Endodermal cell (in vitro differentiated cells): ENCODE data around the gene ATP10B. TPM values are rescaled to one million over a fixed set of nuclear protein-coding genes. Genes with fewer than 3 reads are reported as not detected.
A peak's percentile ranks its signal among the peaks of the same experiment; 100 is the strongest.

Experiments
- DNase-seq: peaks from one replicate; pipeline ENCODE4 v3.0.0-alpha.2; 2017
- H3K27ac ChIP-seq: 2 replicates; pipeline ENCODE4 v1.5.1; 2013; ENCODE audit warnings: mild to moderate bottlenecking, low read depth, low read length, moderate library complexity
- H3K27me3 ChIP-seq: 2 replicates; pipeline ENCODE4 v1.6.1; 2013; ENCODE audit warnings: mild to moderate bottlenecking, low read length, moderate library complexity; ENCODE audit not compliant: insufficient read depth, control insufficient read depth, poor library complexity, severe bottlenecking
- H3K36me3 ChIP-seq: 2 replicates; pipeline ENCODE4 v1.7.0; 2013; ENCODE audit warnings: mild to moderate bottlenecking, low read length, moderate library complexity; ENCODE audit not compliant: control insufficient read depth, insufficient read depth
- H3K4me1 ChIP-seq: one replicate; pipeline ENCODE4 v1.7.0; 2013; ENCODE audit warnings: low read length; ENCODE audit not compliant: control insufficient read depth, insufficient read depth
- H3K4me3 ChIP-seq: 2 replicates; pipeline ENCODE4 v1.5.1; 2013; ENCODE audit warnings: mild to moderate bottlenecking, low read length, moderate library complexity
- H3K9ac ChIP-seq: 2 replicates; pipeline ENCODE4 v1.6.1; 2013; ENCODE audit warnings: mild to moderate bottlenecking, low read length, moderate library complexity; ENCODE audit not compliant: poor library complexity, severe bottlenecking; ENCODE audit errors: extremely low read depth
- H3K9me3 ChIP-seq: 2 replicates; pipeline ENCODE4 v1.6.1; 2013; ENCODE audit warnings: mild to moderate bottlenecking, low read length, moderate library complexity; ENCODE audit not compliant: control insufficient read depth
- H3K27ac Mint-ChIP-seq: 2 replicates; pipeline ENCODE4 v1.8.0; 2020; ENCODE audit warnings: mixed read lengths
- H3K27me3 Mint-ChIP-seq: 2 replicates; pipeline ENCODE4 v1.8.0; 2021; ENCODE audit warnings: mild to moderate bottlenecking, mixed read lengths; ENCODE audit not compliant: insufficient read depth
- H3K36me3 Mint-ChIP-seq: 2 replicates; pipeline ENCODE4 v1.8.0; 2020; ENCODE audit warnings: low read depth, mixed read lengths
- H3K4me1 Mint-ChIP-seq: 2 replicates; pipeline ENCODE4 v1.8.0; 2020; ENCODE audit warnings: mixed read lengths
- H3K4me3 Mint-ChIP-seq: 2 replicates; pipeline ENCODE4 v1.8.0; 2020; ENCODE audit warnings: mild to moderate bottlenecking, moderate library complexity, mixed read lengths
- H3K9me3 Mint-ChIP-seq: 2 replicates; pipeline ENCODE4 v1.8.0; 2020; ENCODE audit warnings: mild to moderate bottlenecking, mixed read lengths
- WGBS, 2 experiments: methylation state at CpG; one replicate each; pipeline versions ENCODE4 v1.1.5 to v1.1.7; 2013; ENCODE audit warnings: missing lambda C conversion rate in 2 of 2, mixed read lengths in 1 of 2; ENCODE audit not compliant: insufficient coverage in 1 of 2, insufficient read length in 1 of 2; 5-methylcytosine and 5-hydroxymethylcytosine counted together
- total RNA-seq, 2 donors: library from RNA; stranded (reverse); fragmentation: NEBNext Ultra II Directional in 1 of 2; extraction: Animal tissue kit (Norgen Biotek cat#: 25700) in 1 of 2; gene quantifications; 2 replicates in 1 of 2; 3 replicates in 1 of 2; pipeline ENCODE4 v1.2.1, GENCODE V29; 2021
- TF ChIP-seq, protein P1 (sequence below): fragments of 200-600 bp; sonication (generic); conservative IDR thresholded peaks from 2 replicates; pipeline ENCODE4 v1.5.0; 2021; ENCODE audit warnings: antibody characterized with exemption, mild to moderate bottlenecking

ATP10B gene
- total RNA-seq, 2 donors from 2014 or later = 0.15 to 0.38 TPM

DNA sequence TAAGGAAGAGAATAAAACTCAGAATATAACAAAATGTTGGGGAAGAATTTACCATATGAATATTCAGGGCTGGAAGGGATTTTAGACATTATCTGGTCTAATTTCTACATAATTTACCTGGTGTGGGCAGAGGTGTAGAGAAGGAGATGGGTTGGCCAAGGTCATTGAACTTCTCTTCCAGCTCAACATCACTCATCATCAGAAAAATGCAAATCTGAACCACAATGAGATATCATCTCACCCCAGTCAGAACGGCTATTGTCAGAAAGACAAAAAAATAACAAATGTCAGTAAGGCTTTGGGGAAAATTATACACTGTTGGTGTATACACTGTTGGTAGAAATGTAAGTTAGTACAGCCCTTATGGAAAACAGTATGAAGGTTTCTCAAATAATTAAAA lies 308.6 kb downstream of the ATP10B start:
- no peak overlapping the region for H3K27ac Mint-ChIP-seq
- TF ChIP-seq, protein P1, sequence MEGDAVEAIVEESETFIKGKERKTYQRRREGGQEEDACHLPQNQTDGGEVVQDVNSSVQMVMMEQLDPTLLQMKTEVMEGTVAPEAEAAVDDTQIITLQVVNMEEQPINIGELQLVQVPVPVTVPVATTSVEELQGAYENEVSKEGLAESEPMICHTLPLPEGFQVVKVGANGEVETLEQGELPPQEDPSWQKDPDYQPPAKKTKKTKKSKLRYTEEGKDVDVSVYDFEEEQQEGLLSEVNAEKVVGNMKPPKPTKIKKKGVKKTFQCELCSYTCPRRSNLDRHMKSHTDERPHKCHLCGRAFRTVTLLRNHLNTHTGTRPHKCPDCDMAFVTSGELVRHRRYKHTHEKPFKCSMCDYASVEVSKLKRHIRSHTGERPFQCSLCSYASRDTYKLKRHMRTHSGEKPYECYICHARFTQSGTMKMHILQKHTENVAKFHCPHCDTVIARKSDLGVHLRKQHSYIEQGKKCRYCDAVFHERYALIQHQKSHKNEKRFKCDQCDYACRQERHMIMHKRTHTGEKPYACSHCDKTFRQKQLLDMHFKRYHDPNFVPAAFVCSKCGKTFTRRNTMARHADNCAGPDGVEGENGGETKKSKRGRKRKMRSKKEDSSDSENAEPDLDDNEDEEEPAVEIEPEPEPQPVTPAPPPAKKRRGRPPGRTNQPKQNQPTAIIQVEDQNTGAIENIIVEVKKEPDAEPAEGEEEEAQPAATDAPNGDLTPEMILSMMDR = no peak
- peaks cover 19% of the 10 kb centered on the region for H3K27me3 ChIP-seq
- no peaks in the 10 kb centered on the region for H3K9me3 Mint-ChIP-seq
- H3K36me3 ChIP-seq = no peaks in the 10 kb centered on the region
- no peak overlapping the region for H3K4me3 Mint-ChIP-seq
- H3K36me3 Mint-ChIP-seq = no peaks in the 10 kb centered on the region
- peaks cover 5% of the 10 kb centered on the region for H3K4me1 Mint-ChIP-seq
- no peak overlapping the region for H3K4me3 ChIP-seq
- no peaks in the 10 kb centered on the region for H3K4me1 ChIP-seq
- peaks cover 2% of the 10 kb centered on the region for H3K27me3 Mint-ChIP-seq
- no peak for DNase-seq
- H3K27ac ChIP-seq = no peak overlapping the region
- 94% methylated on average over 1 of the region's 1 CpG; no CpG with 5 or more reads in 1 of the 2 experiments for WGBS, 2 experiments
- H3K9me3 ChIP-seq = no peaks in the 10 kb centered on the region
- no peak overlapping the region for H3K9ac ChIP-seq

DNA sequence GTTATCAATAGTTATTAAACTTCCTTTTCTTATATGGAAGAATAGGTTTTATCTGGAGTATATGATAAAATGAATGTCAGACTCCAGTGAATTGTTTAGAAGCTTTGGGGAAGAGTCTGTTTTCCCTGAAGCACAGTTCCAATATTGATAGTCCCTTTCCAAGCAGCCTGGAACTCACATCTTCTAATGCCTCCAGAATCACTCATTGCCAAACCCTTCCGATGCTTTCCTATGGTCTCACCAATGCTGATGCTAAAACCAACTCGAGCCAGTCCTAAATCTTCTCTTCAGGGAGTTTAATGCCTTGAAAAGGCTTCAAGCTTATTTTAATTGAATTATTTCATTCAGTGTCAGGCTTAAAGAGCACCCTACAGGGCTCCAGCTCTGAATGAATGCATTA lies 309.2 kb downstream of the ATP10B start:
- 94 to 100% methylated on average over 2 of the region's 2 CpGs for WGBS, 2 experiments
- Histone ChIP-seq H3K9me3 (no peaks in the 10 kb centered on the region), H3K4me1 (no peaks in the 10 kb centered on the region), H3K9ac (no peak overlapping the region), H3K36me3 (no peaks in the 10 kb centered on the region), H3K27ac (no peak overlapping the region), H3K27me3 (peaks cover 19% of the 10 kb centered on the region), H3K4me3 (no peak overlapping the region)
- no peaks in the 10 kb centered on the region for H3K36me3 Mint-ChIP-seq
- TF ChIP-seq, protein P1 = no peak
- DNase-seq = peak; percentile 2
- no peak overlapping the region for H3K4me3 Mint-ChIP-seq
- H3K27ac Mint-ChIP-seq = no peak overlapping the region
- no peaks in the 10 kb centered on the region for H3K4me1 Mint-ChIP-seq
- H3K27me3 Mint-ChIP-seq = peaks cover 2% of the 10 kb centered on the region
- H3K9me3 Mint-ChIP-seq = no peaks in the 10 kb centered on the region

DNA sequence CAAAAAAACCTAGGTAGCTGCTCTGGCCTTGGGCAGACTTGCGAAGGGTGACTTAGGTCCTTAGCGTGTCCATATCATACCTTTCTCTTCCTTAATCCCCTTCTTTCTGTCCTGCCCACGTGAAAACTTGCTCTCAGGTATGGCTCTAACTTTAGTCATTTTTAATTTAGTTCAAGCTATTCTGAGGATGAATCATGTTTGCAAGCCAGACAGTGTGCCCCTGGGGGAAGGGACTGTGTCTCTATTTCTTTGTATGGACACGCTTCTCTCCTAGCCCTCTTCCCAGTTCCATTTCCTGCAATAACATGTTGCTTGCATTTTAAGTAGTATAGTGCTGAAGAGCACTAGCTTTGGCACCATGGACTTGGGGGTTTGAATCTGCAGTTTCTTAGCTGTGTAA lies 309.7 kb downstream of the ATP10B start:
- H3K27me3 ChIP-seq = peaks cover 19% of the 10 kb centered on the region
- TF ChIP-seq, protein P1 = no peak
- WGBS, 2 experiments = 86 to 96% methylated on average over 3 to 4 of the region's 4 CpGs

More for the DNA sequence above, 309.7 kb downstream of the ATP10B start:
- peak; percentile 19 for DNase-seq
- no peaks in the 10 kb centered on the region for H3K4me1 ChIP-seq
- Mint-ChIP-seq H3K36me3 (no peaks in the 10 kb centered on the region), H3K9me3 (no peaks in the 10 kb centered on the region), H3K27me3 (peaks cover 2% of the 10 kb centered on the region), H3K27ac (no peak overlapping the region), H3K4me3 (no peak overlapping the region), H3K4me1 (no peaks in the 10 kb centered on the region)
- H3K4me3 ChIP-seq = no peak overlapping the region
- no peaks in the 10 kb centered on the region for H3K9me3 ChIP-seq
- H3K36me3 ChIP-seq = no peaks in the 10 kb centered on the region
- H3K9ac ChIP-seq = no peak overlapping the region
- H3K27ac ChIP-seq = no peak overlapping the region
